DOHH2 (cell line): ENCODE results near the gene SEMA4G.

Source experiments
- H3F3A ChIP-seq: fragments of 200-600 bp; sonication (generic), shearing (Covaris generic); 2 replicates; pipeline ENCODE4 v1.6.0; 2016; ENCODE audit warnings: antibody characterized with exemption, mild to moderate bottlenecking; ENCODE audit not compliant: control insufficient read depth, insufficient read depth
- H3K27ac ChIP-seq: fragments of 200-600 bp; sonication (generic); 2 replicates; pipeline ENCODE4 v1.5.1; 2014; ENCODE audit warnings: low read depth, mild to moderate bottlenecking, low read length, moderate library complexity
- H3K27me3 ChIP-seq: fragments of 200-600 bp; sonication (generic); 2 replicates; pipeline ENCODE4 v1.6.1; 2014; ENCODE audit warnings: mild to moderate bottlenecking, low read length, mixed read lengths; ENCODE audit not compliant: control insufficient read depth
- H3K36me3 ChIP-seq: fragments of 200-600 bp; sonication (generic); 2 replicates; pipeline ENCODE4 v1.6.1; 2014; ENCODE audit warnings: mild to moderate bottlenecking, low read length, moderate library complexity, mixed read lengths; ENCODE audit not compliant: control insufficient read depth
- H3K4me1 ChIP-seq: fragments of 200-600 bp; sonication (generic); 2 replicates; pipeline ENCODE4 v1.6.1; 2014; ENCODE audit warnings: mild to moderate bottlenecking, low read length, mixed read lengths; ENCODE audit not compliant: control insufficient read depth
- H3K4me2 ChIP-seq: fragments of 200-600 bp; sonication (generic); 2 replicates; pipeline ENCODE4 v1.6.0; 2014; ENCODE audit warnings: mild to moderate bottlenecking, low read length, moderate library complexity
- H3K4me3 ChIP-seq: fragments of 200-600 bp; sonication (generic); 2 replicates; pipeline ENCODE4 v1.5.1; 2014; ENCODE audit warnings: mild to moderate bottlenecking, low read length, mixed read lengths
- H3K79me2 ChIP-seq: fragments of 200-600 bp; sonication (generic); 2 replicates; pipeline ENCODE4 v1.6.1; 2014; ENCODE audit warnings: mild to moderate bottlenecking, low read length, mixed read lengths; ENCODE audit not compliant: control insufficient read depth
- H3K9me2 ChIP-seq: fragments of 200-600 bp; sonication (generic); replicated peaks from 2 replicates; pipeline ENCODE4 v1.6.1; 2014; ENCODE audit warnings: mild to moderate bottlenecking, low read length, mixed read lengths; ENCODE audit not compliant: control insufficient read depth
- H3K9me3 ChIP-seq: fragments of 200-600 bp; sonication (generic); 2 replicates; pipeline ENCODE4 v1.6.1; 2014; ENCODE audit warnings: antibody characterized with exemption, low read length, mixed read lengths; ENCODE audit not compliant: control insufficient read depth, insufficient read depth
- H4K20me1 ChIP-seq: fragments of 200-600 bp; sonication (generic); 2 replicates; pipeline ENCODE4 v1.6.0; 2014; ENCODE audit warnings: low read depth, mild to moderate bottlenecking, antibody characterized with exemption, low read length, moderate library complexity; ENCODE audit not compliant: control insufficient read depth, insufficient read depth
- EZH2phosphoT487 ChIP-seq: fragments of 200-600 bp; sonication (generic); IDR thresholded peaks from 2 replicates; pipeline ENCODE4 v1.6.1; 2017; ENCODE audit warnings: borderline replicate concordance, mild to moderate bottlenecking, antibody characterized with exemption, low read length, moderate library complexity, mixed read lengths
- TF ChIP-seq, protein P1 (sequence below): fragments of 200-600 bp; sonication (generic); IDR thresholded peaks from one replicate; pipeline ENCODE4 v1.5.1; 2014; ENCODE audit warnings: antibody characterized with exemption, mild to moderate bottlenecking, low read depth, low read length; ENCODE audit not compliant: poor library complexity, severe bottlenecking

Gene SEMA4G

GRCh38 chr10:101018118-101018599, 48.9 kb downstream of the SEMA4G start:
- Histone ChIP-seq H3K4me2 (peak overlapping the region; percentile 61), H3K4me1 (peaks cover 23% of the 10 kb centered on the region), H3K27ac (no peak overlapping the region), H3K4me3 (peak overlapping the region; percentile 48), H3K9me2 (no peaks in the 10 kb centered on the region), H3K79me2 (no peaks in the 10 kb centered on the region), H4K20me1 (no peaks in the 10 kb centered on the region), H3F3A (no peaks in the 10 kb centered on the region), H3K36me3 (no peaks in the 10 kb centered on the region), H3K27me3 (peaks cover 19% of the 10 kb centered on the region), H3K9me3 (no peaks in the 10 kb centered on the region)
- TF ChIP-seq, protein P1, sequence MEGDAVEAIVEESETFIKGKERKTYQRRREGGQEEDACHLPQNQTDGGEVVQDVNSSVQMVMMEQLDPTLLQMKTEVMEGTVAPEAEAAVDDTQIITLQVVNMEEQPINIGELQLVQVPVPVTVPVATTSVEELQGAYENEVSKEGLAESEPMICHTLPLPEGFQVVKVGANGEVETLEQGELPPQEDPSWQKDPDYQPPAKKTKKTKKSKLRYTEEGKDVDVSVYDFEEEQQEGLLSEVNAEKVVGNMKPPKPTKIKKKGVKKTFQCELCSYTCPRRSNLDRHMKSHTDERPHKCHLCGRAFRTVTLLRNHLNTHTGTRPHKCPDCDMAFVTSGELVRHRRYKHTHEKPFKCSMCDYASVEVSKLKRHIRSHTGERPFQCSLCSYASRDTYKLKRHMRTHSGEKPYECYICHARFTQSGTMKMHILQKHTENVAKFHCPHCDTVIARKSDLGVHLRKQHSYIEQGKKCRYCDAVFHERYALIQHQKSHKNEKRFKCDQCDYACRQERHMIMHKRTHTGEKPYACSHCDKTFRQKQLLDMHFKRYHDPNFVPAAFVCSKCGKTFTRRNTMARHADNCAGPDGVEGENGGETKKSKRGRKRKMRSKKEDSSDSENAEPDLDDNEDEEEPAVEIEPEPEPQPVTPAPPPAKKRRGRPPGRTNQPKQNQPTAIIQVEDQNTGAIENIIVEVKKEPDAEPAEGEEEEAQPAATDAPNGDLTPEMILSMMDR: no peak
- no peak for TF ChIP-seq EZH2phosphoT487

GRCh38 chr10:101018600-101019439, 49.5 kb downstream of the SEMA4G start:
- Histone ChIP-seq H3K9me2 (no peaks in the 10 kb centered on the region), H3K4me3 (peak overlapping the region; percentile 48), H3K36me3 (no peaks in the 10 kb centered on the region), H3K4me1 (peaks cover 19% of the 10 kb centered on the region), H3K9me3 (no peaks in the 10 kb centered on the region), H3K79me2 (no peaks in the 10 kb centered on the region), H3K4me2 (peak overlapping the region; percentile 61), H3K27me3 (peaks cover 19% of the 10 kb centered on the region), H3K27ac (no peak overlapping the region), H4K20me1 (no peaks in the 10 kb centered on the region), H3F3A (no peaks in the 10 kb centered on the region)
- TF ChIP-seq, protein P1: peak; percentile 87
- TF ChIP-seq EZH2phosphoT487: no peak
